Measurements from ENCODE around the gene L3HYPDH. TPM values are rescaled to one million over a fixed set of nuclear protein-coding genes. Genes with fewer than 3 reads are reported as not detected.

L3HYPDH gene
- polyA plus RNA-seq, 3 donors = 3.9 to 30.7 (median 5.3) TPM

DNA sequence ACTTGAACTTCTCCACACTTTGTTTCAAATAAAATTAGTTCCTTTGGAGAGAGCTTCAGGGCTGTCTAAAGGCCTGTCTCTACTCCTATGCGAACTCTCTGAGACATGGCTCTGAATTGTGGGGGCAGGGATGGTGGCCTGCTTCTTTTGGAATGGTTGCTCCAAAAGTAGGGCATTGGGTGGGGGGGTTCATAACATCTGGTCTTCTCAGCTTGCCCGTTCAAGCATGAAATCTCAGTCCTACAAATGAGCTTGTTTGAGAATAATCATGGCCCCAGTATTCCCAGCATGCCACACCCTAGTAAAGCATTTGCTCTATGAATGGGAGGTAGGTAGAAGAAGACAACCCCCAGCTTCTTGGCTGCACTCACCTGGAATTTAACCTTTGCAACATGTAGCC lies 25.7 kb downstream of the L3HYPDH start:
- Histone ChIP-seq H3K79me2 (ENCODE audit: insufficient read depth, low read length) (no peaks in the 10 kb centered on the region), H3K4me2 (replicated peaks; ENCODE audit: extremely low read depth, low read length, poor library complexity, severe bottlenecking) (no peak overlapping the region), H4K20me1 (ENCODE audit: insufficient read depth, low read length) (no peaks in the 10 kb centered on the region), H3K4me1 (ENCODE audit: control insufficient read depth in 1 of 2, insufficient read depth in 2 of 2, low read length in 2 of 2) (no peaks in the 10 kb centered on the region), H3K9ac (ENCODE audit: insufficient read depth, low read length, poor library complexity, severe bottlenecking) (no peak overlapping the region), H3K9me3 (replicated peaks in 1 of 2; ENCODE audit: control insufficient read depth in 1 of 2, insufficient read depth in 1 of 2, low read length in 2 of 2) (peaks cover 0 to under 1% of the 10 kb centered on the region in 2 donors), H3K27me3 (ENCODE audit: control insufficient read depth in 2 of 2, insufficient read depth in 2 of 2, low read length in 2 of 2) (peaks cover 6 to 7% of the 10 kb centered on the region in 2 donors), H3K4me3 (replicated peaks in 1 of 3; ENCODE audit: low read depth in 2 of 3, low read length in 3 of 3) (no peak overlapping the region), H2AFZ (ENCODE audit: insufficient read depth, low read depth, low read length, poor library complexity, severe bottlenecking) (no peak overlapping the region), H3K36me3 (replicated peaks in 1 of 2; ENCODE audit: control insufficient read depth in 1 of 2, insufficient read depth in 2 of 2, low read length in 2 of 2) (no peaks in the 10 kb centered on the region), H3K27ac (ENCODE audit: low read depth in 1 of 2, low read length in 2 of 2) (no peak overlapping the region)
- no CpG with 5 or more reads among the region's 2 CpGs for WGBS (ENCODE audit: insufficient coverage)
- intact Hi-C loops (cut with micrococcal nuclease) = no loop called here
- Mint-ChIP-seq H3K9me3 (peaks cover 0 to 6% (median 0%) of the 10 kb centered on the region in 7 donors), H3K27ac (no peak overlapping the region), H3K36me3 (peaks cover 19 to 26% of the 10 kb centered on the region in 2 donors), H3K4me3 (no peak overlapping the region), H3K4me1 (no peaks in the 10 kb centered on the region), H3K27me3 (ENCODE audit: low read depth in 3 of 3) (peaks cover 2 to 7% (median 4%) of the 10 kb centered on the region in 3 donors)
- DNase-seq = no peak
- TF ChIP-seq, protein P1, sequence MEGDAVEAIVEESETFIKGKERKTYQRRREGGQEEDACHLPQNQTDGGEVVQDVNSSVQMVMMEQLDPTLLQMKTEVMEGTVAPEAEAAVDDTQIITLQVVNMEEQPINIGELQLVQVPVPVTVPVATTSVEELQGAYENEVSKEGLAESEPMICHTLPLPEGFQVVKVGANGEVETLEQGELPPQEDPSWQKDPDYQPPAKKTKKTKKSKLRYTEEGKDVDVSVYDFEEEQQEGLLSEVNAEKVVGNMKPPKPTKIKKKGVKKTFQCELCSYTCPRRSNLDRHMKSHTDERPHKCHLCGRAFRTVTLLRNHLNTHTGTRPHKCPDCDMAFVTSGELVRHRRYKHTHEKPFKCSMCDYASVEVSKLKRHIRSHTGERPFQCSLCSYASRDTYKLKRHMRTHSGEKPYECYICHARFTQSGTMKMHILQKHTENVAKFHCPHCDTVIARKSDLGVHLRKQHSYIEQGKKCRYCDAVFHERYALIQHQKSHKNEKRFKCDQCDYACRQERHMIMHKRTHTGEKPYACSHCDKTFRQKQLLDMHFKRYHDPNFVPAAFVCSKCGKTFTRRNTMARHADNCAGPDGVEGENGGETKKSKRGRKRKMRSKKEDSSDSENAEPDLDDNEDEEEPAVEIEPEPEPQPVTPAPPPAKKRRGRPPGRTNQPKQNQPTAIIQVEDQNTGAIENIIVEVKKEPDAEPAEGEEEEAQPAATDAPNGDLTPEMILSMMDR (IDR thresholded peaks at IDR 0.05) = no peak

DNA sequence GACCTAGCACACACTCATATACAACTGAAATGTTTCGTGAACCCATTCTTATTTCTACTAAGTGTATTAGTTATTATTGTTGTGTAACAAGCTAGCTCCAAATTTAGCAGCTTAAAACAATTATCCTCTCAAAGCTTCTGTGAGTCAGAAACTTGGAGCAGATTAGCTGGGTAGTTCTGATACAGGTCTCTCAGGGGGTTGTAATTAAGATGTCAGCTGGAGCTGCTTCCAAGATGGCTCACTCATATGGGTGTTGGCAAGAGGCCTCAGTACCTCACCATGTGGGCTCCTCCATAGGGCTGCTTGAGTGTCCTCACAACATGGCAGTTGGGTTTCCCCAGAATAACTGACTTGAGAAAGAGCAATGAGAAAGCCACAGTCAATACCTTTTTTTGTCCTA lies 28.8 kb downstream of the L3HYPDH start:
- H3K27me3 ChIP-seq (ENCODE audit: control insufficient read depth in 2 of 2, insufficient read depth in 2 of 2, low read length in 2 of 2) = no peaks in the 10 kb centered on the region
- no peaks in the 10 kb centered on the region for H4K20me1 ChIP-seq (ENCODE audit: insufficient read depth, low read length)
- H3K36me3 ChIP-seq (replicated peaks in 1 of 2; ENCODE audit: control insufficient read depth in 1 of 2, insufficient read depth in 2 of 2, low read length in 2 of 2) = no peaks in the 10 kb centered on the region
- intact Hi-C loops (cut with micrococcal nuclease) = no loop called here
- Mint-ChIP-seq H3K36me3 (peaks cover 13 to 18% of the 10 kb centered on the region in 2 donors), H3K27ac (no peak overlapping the region), H3K4me1 (no peaks in the 10 kb centered on the region), H3K27me3 (ENCODE audit: low read depth in 3 of 3) (peaks cover 0 to 1% (median 0%) of the 10 kb centered on the region in 3 donors), H3K9me3 (peaks cover 0 to 5% (median 0%) of the 10 kb centered on the region in 7 donors), H3K4me3 (no peak overlapping the region)
- H3K4me2 ChIP-seq (replicated peaks; ENCODE audit: extremely low read depth, low read length, poor library complexity, severe bottlenecking) = no peak overlapping the region
- no peak overlapping the region for H3K27ac ChIP-seq (ENCODE audit: low read depth in 1 of 2, low read length in 2 of 2)
- WGBS (ENCODE audit: insufficient coverage) = no CpG with 5 or more reads among the region's 1 CpG
- no peak overlapping the region for H3K9ac ChIP-seq (ENCODE audit: insufficient read depth, low read length, poor library complexity, severe bottlenecking)
- no peak for DNase-seq
- no peak overlapping the region for H3K4me3 ChIP-seq (replicated peaks in 1 of 3; ENCODE audit: low read depth in 2 of 3, low read length in 3 of 3)
- no peaks in the 10 kb centered on the region for H3K9me3 ChIP-seq (replicated peaks in 1 of 2; ENCODE audit: control insufficient read depth in 1 of 2, insufficient read depth in 1 of 2, low read length in 2 of 2)
- no peaks in the 10 kb centered on the region for H3K4me1 ChIP-seq (ENCODE audit: control insufficient read depth in 1 of 2, insufficient read depth in 2 of 2, low read length in 2 of 2)
- no peak overlapping the region for H2AFZ ChIP-seq (ENCODE audit: insufficient read depth, low read depth, low read length, poor library complexity, severe bottlenecking)
- TF ChIP-seq, protein P1 (IDR thresholded peaks at IDR 0.05) = no peak
- H3K79me2 ChIP-seq (ENCODE audit: insufficient read depth, low read length) = no peaks in the 10 kb centered on the region

Measured in CD14-positive monocyte (primary cell).